Endometrial microvascular endothelial cells (primary cell): ENCODE measurements around the gene ZNF396. TPM values are rescaled to one million over a fixed set of nuclear protein-coding genes. Genes with fewer than 3 reads are reported as not detected.

Experiments
- in situ Hi-C: cut with HindIII; loops from 2 replicates; pipeline ENCODE4 v1.10.0; 2017; ENCODE audit warnings: low sequenced_read_pairs, low pct_unique_long_range_greater_than_20kb; ENCODE audit errors: inconsistent ontology term
- total RNA-seq: library from RNA; depleted of rRNA; stranded (reverse); fragments of >200 nt; gene quantifications from one replicate; pipeline ENCODE4 v1.2.3, GENCODE V29; 2015; ENCODE audit errors: inconsistent ontology term

The ZNF396 gene
- total RNA-seq, 1 donor from 2014 or later: not detected

- in situ Hi-C loops: no loop called here
These were observed 31.6 kb downstream of the ZNF396 start for GRCh38 chr18:35345460-35345921.

- in situ Hi-C loops: no loop called here
These were observed 32.2 kb downstream of the ZNF396 start for GRCh38 chr18:35344736-35345459.

DNA sequence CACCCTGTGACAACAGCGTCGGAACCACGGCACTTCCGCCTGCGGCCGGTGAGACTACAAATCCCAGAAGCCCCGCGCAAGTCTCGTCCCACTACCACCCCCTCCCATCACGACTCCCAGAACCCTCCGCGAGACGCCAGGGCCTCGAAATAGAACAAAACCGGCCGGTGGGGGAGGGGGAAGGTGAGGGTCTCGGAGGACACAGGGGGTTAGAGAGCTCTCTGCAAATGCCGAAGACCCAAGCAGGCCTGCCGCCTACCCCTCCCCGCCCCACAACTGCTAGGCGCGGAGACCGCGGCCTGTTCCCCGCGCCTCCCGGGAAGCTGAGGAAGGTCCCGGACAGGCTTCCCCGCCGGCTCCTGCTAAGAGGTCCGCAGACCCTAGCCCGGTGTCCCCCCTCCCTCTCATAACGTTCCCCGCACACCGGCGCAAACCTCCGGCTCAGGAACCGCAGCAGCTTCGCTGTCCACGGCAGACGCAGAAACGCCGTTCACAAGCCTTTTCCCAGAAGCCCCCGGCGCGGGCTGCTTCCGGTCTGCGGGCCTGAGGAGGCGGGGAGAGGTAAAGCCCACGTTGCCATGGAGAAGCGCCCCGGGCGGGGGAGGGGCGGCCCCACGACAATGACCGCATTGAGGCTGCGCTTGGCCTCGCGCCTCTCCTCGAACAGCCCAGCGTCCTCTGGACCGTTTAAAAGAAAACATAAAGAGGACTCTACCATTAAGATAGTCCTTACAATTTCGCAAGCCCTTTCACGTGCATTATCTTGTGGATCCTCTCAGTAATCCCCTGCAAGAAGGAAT lies 33.0 kb downstream of the ZNF396 start, which contains the start of gene ZNF24:
Gene ZNF24 (minus strand): TSS at position 485 of the 800 bp plus-strand sequence. CDS start 3,770 bp downstream, outside the sequence.
- in situ Hi-C loops: no loop called here

GRCh38 chr18:35343488-35343935 lies 33.6 kb downstream of the ZNF396 start:
- in situ Hi-C loops: no loop called here

DNA sequence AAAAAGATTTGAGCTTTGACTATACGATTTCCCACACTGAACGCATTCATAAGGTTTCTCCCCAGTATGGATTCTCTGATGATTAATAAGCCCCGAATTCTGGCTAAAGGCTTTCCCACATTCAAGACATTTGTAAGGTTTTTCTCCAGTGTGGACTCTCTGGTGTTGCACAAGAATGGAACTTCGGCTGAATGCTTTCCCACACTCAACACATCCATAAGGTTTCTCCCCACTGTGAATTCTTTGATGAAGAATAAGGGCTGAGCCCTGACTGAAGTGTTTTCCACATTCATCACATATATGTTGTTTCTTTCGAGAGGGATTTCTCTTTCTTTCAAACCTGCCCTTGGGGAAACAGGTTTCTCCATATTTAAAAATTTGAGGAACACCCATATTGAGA lies 39.9 kb downstream of the ZNF396 start:
- in situ Hi-C loops: no loop called here

GRCh38 chr18:35335866-35336265 lies 41.3 kb downstream of the ZNF396 start:
- in situ Hi-C loops: no loop called here

GRCh38 chr18:35334821-35335220 lies 42.3 kb downstream of the ZNF396 start:
- in situ Hi-C loops: no loop called here

DNA sequence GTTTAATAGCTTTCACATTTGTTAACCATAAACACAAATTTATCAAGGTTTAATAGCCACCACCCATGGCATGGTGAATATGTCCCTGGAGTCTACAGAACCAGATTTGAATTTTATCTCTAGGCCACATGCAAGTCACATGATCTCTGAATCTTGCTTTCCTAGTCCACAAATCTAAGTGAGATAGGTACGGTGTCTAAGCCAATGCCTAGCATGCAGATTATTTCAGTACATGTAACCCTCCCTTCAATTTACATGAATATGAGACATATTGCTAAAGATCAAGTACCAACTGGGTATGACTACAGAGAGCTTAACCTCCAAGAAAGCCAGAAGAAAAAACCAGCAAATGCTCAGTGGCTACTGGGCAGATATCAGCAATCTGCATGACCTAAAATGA lies 42.9 kb downstream of the ZNF396 start:
- in situ Hi-C loops: no loop called here

GRCh38 chr18:35331367-35332087 lies 45.6 kb downstream of the ZNF396 start:
- in situ Hi-C loops: no loop called here

DNA sequence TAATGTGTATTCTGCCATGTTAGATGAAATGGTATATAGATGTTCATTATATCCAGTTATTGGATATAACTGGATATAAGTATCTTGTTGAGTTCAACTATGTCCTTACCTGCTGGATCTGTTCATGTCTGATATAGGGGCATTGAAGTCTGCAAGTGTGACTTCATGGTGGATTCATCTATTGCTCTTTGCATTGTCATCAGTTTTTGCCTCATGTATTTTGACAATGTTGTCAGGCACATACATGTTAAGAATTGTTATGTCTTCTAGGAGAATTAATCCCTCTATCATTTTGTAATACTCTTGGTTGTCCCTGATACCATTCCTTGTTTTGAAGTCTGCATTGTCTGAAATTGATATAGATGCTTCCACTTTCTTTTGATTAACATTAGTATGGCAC lies 48.3 kb downstream of the ZNF396 start:
- in situ Hi-C loops: loop anchor here (10.0 kb wide), 1 partner anchor 94 kb away; no protein-coding TSS in a partner anchor

DNA sequence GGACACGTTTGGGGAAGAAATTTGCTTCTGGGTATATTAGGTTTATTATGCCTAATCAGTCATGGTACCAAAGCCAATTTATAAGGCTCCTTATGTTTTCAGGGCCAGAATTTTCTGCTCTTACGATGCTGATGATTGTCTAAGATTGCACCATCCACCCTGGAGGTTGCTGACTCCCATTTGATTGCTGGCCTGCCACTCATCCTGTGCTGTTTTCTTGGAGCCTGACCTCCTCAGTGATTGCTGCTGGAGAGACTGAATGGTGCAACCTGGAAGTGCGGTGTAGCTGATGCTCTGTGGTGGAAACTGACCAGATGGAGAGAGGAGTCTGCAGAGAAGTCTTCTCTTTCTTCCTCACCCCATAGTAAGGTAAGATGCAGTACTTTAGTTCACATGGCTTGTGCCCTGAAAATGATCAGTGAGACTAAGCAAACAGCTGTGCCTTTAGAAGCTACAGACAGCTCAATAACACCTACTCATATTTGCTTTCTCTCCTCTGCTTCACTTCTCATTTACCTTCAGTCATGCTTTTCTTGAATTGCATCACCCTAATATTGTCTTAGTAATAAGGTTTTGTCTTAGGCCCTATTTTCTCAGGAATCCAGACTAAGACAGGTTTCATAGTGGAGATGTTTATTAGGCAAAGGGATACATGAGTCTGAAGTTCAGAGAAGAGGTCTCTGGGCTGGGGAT lies 50.3 kb downstream of the ZNF396 start:
- in situ Hi-C loops: loop anchor here (10.0 kb wide), 1 partner anchor 92 kb away; no protein-coding TSS in a partner anchor

GRCh38 chr18:35324926-35325655 lies 52.0 kb downstream of the ZNF396 start:
- in situ Hi-C loops: loop anchor here (10.0 kb wide), 1 partner anchor 90 kb away; no protein-coding TSS in a partner anchor

DNA sequence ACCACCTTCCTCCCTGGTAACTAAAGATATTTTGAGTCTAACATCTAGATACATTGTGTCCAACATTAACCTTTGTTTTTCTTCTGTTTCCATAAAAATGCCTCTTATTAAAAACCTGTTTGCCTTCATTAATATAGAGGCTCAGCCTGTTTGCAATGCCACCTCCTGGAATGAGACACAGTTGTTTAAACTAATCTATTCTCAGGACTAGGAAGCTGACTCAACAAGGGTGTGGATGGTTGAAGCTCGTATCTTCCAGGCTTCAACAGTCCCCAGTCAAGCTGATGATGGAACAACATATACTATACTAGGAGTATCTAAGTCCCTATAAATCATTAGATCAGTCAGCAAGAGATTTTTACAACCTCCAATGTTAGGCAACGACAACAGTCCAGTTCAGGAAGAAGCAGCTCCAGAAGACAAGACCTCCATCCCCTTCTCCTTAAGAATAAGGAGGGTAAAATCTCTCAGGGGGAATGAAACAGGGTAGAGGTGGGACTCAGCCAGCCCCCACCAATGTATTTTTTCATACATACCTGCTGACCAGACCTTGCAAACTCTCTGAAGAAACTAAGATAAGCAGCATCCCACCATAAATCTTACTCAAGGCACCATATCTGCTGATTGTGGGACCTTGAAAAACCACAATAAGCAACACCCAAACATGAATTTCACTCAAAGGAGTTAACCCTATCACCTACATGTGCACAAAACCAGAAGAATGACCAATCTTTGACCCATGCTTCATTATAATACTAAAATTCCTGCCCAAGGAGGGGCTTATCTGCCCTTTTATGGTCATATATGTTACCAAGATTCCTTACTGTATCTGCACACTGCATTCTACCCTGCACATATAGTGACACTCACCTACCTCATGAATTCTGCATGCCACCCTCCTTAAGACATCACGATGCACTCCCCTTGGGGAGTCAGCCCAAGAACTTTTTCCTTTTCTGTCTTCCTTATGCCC lies 54.4 kb downstream of the ZNF396 start:
- in situ Hi-C loops: loop anchor here (10.0 kb wide), 1 partner anchor 88 kb away; no protein-coding TSS in a partner anchor
